Uterus (tissue), 4 donors: ENCODE measurements around the gene DCPS. TPM values are rescaled to one million over a fixed set of nuclear protein-coding genes. Genes with fewer than 3 reads are reported as not detected.
"Not testable (repeated sequence)": the region's sequence is repeated elsewhere in the genome, so short reads cannot be mapped to it uniquely, and the experiment has no call there.

Experiments used
- DNase-seq, 2 donors: peaks; one replicate each; pipeline ENCODE4 v3.0.0-alpha.2; 2019 to 2020
- H3K27ac ChIP-seq, 2 donors: fragments of 200-600 bp; sonication (generic); 1 replicate in 1 of 2; 2 replicates in 1 of 2; pipeline ENCODE4 v1.5.1; 2016 to 2018
- H3K27me3 ChIP-seq, 2 donors: fragments of 200-600 bp; sonication (generic); one replicate each; pipeline ENCODE4 v1.5.1; 2018 to 2019; ENCODE audit warnings: control low read depth in 1 of 2
- H3K36me3 ChIP-seq, 2 donors: fragments of 200-600 bp; sonication (generic); one replicate each; pipeline ENCODE4 v1.5.1; 2019; ENCODE audit warnings: control low read depth in 1 of 2
- H3K4me1 ChIP-seq, 2 donors: fragments of 200-600 bp; sonication (generic); one replicate each; pipeline ENCODE4 v1.5.1; 2018 to 2019; ENCODE audit warnings: control low read depth in 1 of 2
- H3K4me3 ChIP-seq, 2 donors: fragments of 200-600 bp; sonication (generic); 1 replicate in 1 of 2; 2 replicates in 1 of 2; pipeline ENCODE4 v1.5.1; 2018 to 2019; ENCODE audit warnings: mild to moderate bottlenecking in 1 of 2
- H3K9me3 ChIP-seq, 2 donors: fragments of 200-600 bp; sonication (generic); one replicate each; pipeline ENCODE4 v1.5.1; 2019; ENCODE audit warnings: control low read depth in 1 of 2
- CTCF ChIP-seq, 4 experiments: fragments of 200-600 bp in 2 of 4; fragments of 450-650 bp in 2 of 4; sonication (generic) in 2 of 4; IDR thresholded peaks; one replicate each; pipeline ENCODE4 v1.5.1; 2016 to 2019; ENCODE audit warnings: antibody characterized with exemption in 4 of 4, mild to moderate bottlenecking in 2 of 4, moderate library complexity in 1 of 4
- POLR2A ChIP-seq, 2 donors: fragments of 450-650 bp; IDR thresholded peaks; one replicate each; pipeline ENCODE4 v1.6.1; 2016; ENCODE audit warnings: antibody characterized with exemption in 2 of 2, mild to moderate bottlenecking in 1 of 2, moderate library complexity in 1 of 2
- intact Hi-C: fragments of 100-400 bp; cut with DNase I; formaldehyde crosslinking; loops from one replicate; pipeline ENCODE4 v1.15.1; 2023; ENCODE audit warnings: low total_unique reads
- total RNA-seq, 4 donors: library from RNA; depleted of rRNA in 3 of 4; stranded (reverse); fragments of >200 nt in 3 of 4; gene quantifications; one replicate each; pipeline versions ENCODE4 v1.1.0 to v1.2.4, GENCODE V29; 2014 to 2023
- donor health status: DM: yes; HTN: yes; CAD: no.

Gene DCPS
- total RNA-seq, 4 donors from 2014 or later = 6.4 to 19.7 (median 13.0) TPM

GRCh38 chr11:126385991-126386728 lies 82.3 kb downstream of the DCPS start:
- intact Hi-C loops = no loop called here
- no peaks in the 10 kb centered on the region for H3K36me3 ChIP-seq
- H3K27ac ChIP-seq = no peak overlapping the region
- no peaks in the 10 kb centered on the region for H3K27me3 ChIP-seq
- no peak for DNase-seq
- no peak for TF ChIP-seq POLR2A (IDR thresholded peaks at IDR 0.05)
- TF ChIP-seq CTCF (IDR thresholded peaks at IDR 0.05) = no peak
- no peaks in the 10 kb centered on the region for H3K4me1 ChIP-seq
- H3K4me3 ChIP-seq = no peak overlapping the region
- H3K9me3 ChIP-seq = no peaks in the 10 kb centered on the region

DNA sequence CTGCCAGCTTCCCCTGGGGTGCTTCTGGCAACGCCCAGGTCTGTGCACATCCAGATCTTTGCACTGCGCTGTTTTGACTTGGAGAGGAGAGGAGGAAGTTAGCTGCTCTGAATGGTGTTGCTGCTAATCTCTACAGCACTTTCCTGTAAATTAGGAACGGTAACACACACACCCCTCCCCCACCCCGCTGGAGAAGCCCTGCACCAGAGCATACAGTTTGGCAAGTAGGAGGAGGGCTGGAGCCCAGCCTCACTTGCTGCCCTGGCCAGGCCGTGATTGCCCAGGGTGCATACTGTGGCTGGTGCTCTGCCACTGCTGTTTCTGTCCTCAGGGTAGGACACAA lies 82.8 kb downstream of the DCPS start:
- H3K36me3 ChIP-seq, H3K4me3 ChIP-seq, DNase-seq, H3K27me3 ChIP-seq, H3K27ac ChIP-seq, intact Hi-C loops, H3K9me3 ChIP-seq, H3K4me1 ChIP-seq: not testable (repeated sequence)

DNA sequence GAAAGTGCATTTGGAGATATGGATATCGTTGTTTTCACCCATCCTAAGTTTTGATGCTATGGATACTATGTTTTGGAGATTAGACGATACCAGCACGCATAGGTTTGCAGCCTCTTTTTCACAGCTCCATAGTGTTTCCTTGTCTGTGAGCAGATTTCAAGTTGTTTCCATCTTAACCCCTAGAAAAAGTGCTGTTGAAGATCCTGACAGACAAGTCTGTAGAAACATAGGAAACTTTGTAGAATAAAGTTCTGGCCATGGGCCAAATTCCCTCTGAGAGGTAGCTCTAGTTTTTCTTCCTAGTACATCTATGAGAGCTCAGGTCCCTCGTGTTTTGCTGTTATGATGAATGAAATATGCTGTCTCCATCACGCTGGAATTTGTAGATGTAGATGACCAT lies 84.0 kb downstream of the DCPS start:
- Histone ChIP-seq H3K9me3 (no peaks in the 10 kb centered on the region), H3K27ac (no peak overlapping the region), H3K36me3 (no peaks in the 10 kb centered on the region), H3K4me3 (no peak overlapping the region), H3K27me3 (no peaks in the 10 kb centered on the region), H3K4me1 (no peaks in the 10 kb centered on the region)
- TF ChIP-seq POLR2A (IDR thresholded peaks at IDR 0.05) = no peak
- no peak for TF ChIP-seq CTCF (IDR thresholded peaks at IDR 0.05)
- no peak for DNase-seq
- intact Hi-C loops = no loop called here

GRCh38 chr11:126390272-126390867 lies 86.5 kb downstream of the DCPS start:
- Histone ChIP-seq H3K4me1 (peaks cover 0 to 13% of the 10 kb centered on the region in 2 donors), H3K27ac (no peak overlapping the region), H3K36me3 (no peaks in the 10 kb centered on the region), H3K9me3 (no peaks in the 10 kb centered on the region), H3K27me3 (no peaks in the 10 kb centered on the region), H3K4me3 (no peak overlapping the region)
- intact Hi-C loops = no loop called here
- no peak for DNase-seq
- TF ChIP-seq CTCF (IDR thresholded peaks at IDR 0.05) (no peak), POLR2A (IDR thresholded peaks at IDR 0.05) (no peak)

GRCh38 chr11:126391286-126391954 lies 87.6 kb downstream of the DCPS start:
- Histone ChIP-seq H3K9me3 (no peaks in the 10 kb centered on the region), H3K27me3 (no peaks in the 10 kb centered on the region), H3K27ac (no peak overlapping the region), H3K4me1 (peaks cover 0 to 13% of the 10 kb centered on the region in 2 donors), H3K4me3 (no peak overlapping the region), H3K36me3 (no peaks in the 10 kb centered on the region)
- no peak for DNase-seq
- TF ChIP-seq POLR2A (IDR thresholded peaks at IDR 0.05) = no peak
- no peak for TF ChIP-seq CTCF (IDR thresholded peaks at IDR 0.05)
- intact Hi-C loops = no loop called here
